Kidney (tissue), 14 donors: ENCODE results near the gene TRIM41. TPM values are rescaled to one million over a fixed set of nuclear protein-coding genes. Genes with fewer than 3 reads are reported as not detected.

Experiments used
- DNase-seq, 5 donors: peaks; one replicate each; pipeline ENCODE4 v3.0.0-alpha.2; 2013 to 2020
- FAIRE-seq: peaks from 2 replicates; lab custom pipeline; 2012; peaks lifted over from hg19 to GRCh38; lab: Jason Lieb, UNC
- H3K27ac ChIP-seq, 2 donors: one replicate each; pipeline ENCODE4 v1.7.0; 2013; ENCODE audit warnings: low read depth in 2 of 2, low read length in 2 of 2, inconsistent platforms in 1 of 2
- H3K27me3 ChIP-seq: one replicate; pipeline ENCODE4 v1.7.1; 2013; ENCODE audit warnings: low read length, inconsistent platforms; ENCODE audit not compliant: control insufficient read depth, insufficient read depth
- H3K36me3 ChIP-seq, 3 donors: one replicate each; pipeline versions ENCODE4 v1.7.0 to v1.7.1; 2013; ENCODE audit warnings: low read length in 3 of 3, control low read depth in 1 of 3, inconsistent platforms in 1 of 3; ENCODE audit not compliant: insufficient read depth in 3 of 3, control insufficient read depth in 2 of 3
- H3K4me1 ChIP-seq, 3 donors: one replicate each; pipeline versions ENCODE4 v1.7.0 to v1.7.1; 2013; ENCODE audit warnings: low read length in 3 of 3, inconsistent platforms in 1 of 3, low read depth in 1 of 3; ENCODE audit not compliant: control insufficient read depth in 2 of 3, insufficient read depth in 2 of 3
- H3K4me3 ChIP-seq, 3 donors: one replicate each; pipeline versions ENCODE4 v1.7.0 to v1.8.1; 2013; ENCODE audit warnings: low read length in 3 of 3, control low read depth in 1 of 3, inconsistent platforms in 1 of 3
- H3K9ac ChIP-seq, 3 donors: one replicate each; pipeline versions ENCODE4 v1.7.0 to v1.7.1; 2013; ENCODE audit warnings: low read length in 3 of 3, control low read depth in 1 of 3, inconsistent platforms in 1 of 3
- H3K9me3 ChIP-seq, 3 donors: one replicate each; pipeline versions ENCODE4 v1.7.0 to v1.7.1; 2013; ENCODE audit warnings: low read length in 3 of 3, control low read depth in 1 of 3, inconsistent platforms in 1 of 3; ENCODE audit not compliant: control insufficient read depth in 2 of 3, insufficient read depth in 1 of 3
- CTCF ChIP-seq: IDR thresholded peaks from 3 replicates; pipeline ENCODE4 v1.5.1; 2012; ENCODE audit warnings: mild to moderate bottlenecking, moderate library complexity, borderline replicate concordance; ENCODE audit not compliant: insufficient read depth; ENCODE audit errors: extremely low read depth
- intact Hi-C: fragments of 100-400 bp; cut with DNase I; formaldehyde crosslinking; loops from one replicate; pipeline ENCODE4 v1.11.1; 2022
- polyA plus RNA-seq: library from polyadenylated mRNA; stranded (reverse); fragments of 350-450 nt; fragmentation: Illumina TruSeq; extraction: RNeasy Lipid Tissue Mini Kit (QIAGEN cat#74804); gene quantifications from one replicate; pipeline ENCODE4 v1.2.3, GENCODE V29; 2014; ENCODE audit warnings: low read depth, low replicate concordance; ENCODE audit not compliant: insufficient read depth
- total RNA-seq: library from RNA; stranded (reverse); fragmentation: NEBNext Ultra II Directional; extraction: Animal tissue kit (Norgen Biotek cat#: 25700); gene quantifications from one replicate; pipeline ENCODE4 v1.2.1, GENCODE V29; 2021
- donor health status: control.
- donor health status: control.
- donor health status: control.
- donor health status: control.
- donor health status: control.
- donor health status: DM: yes; HTN: yes; CAD: no.
- donor health status: Normal renal cell carcinoma (clear cell type).

TRIM41 gene
- total and polyA plus RNA-seq, 2 donors from 2014 or later = 21.8 to 34.9 TPM

GRCh38 chr5:181233088-181233800, 10.2 kb downstream of the TRIM41 start:
- no peaks in the 10 kb centered on the region for H3K9me3 ChIP-seq
- no peak overlapping the region for H3K9ac ChIP-seq
- no peaks in the 10 kb centered on the region for H3K27me3 ChIP-seq
- intact Hi-C loops = no loop called here
- H3K4me1 ChIP-seq = no peaks in the 10 kb centered on the region
- DNase-seq (no peak), FAIRE-seq (no peak)
- H3K27ac ChIP-seq = no peak overlapping the region
- peaks cover 12 to 61% (median 39%) of the 10 kb centered on the region in 3 donors for H3K36me3 ChIP-seq
- no peak overlapping the region for H3K4me3 ChIP-seq
- no peak for TF ChIP-seq CTCF

GRCh38 chr5:181233801-181234454, 10.8 kb downstream of the TRIM41 start:
- Histone ChIP-seq H3K4me3 (no peak overlapping the region), H3K36me3 (peaks cover 15 to 68% (median 45%) of the 10 kb centered on the region in 3 donors)
- FAIRE-seq = no peak

GRCh38 chr5:181234455-181235306, 11.6 kb downstream of the TRIM41 start:
- DNase-seq (no peak), FAIRE-seq (no peak)
- Histone ChIP-seq H3K9me3 (no peaks in the 10 kb centered on the region), H3K27ac (no peak overlapping the region), H3K4me3 (no peak overlapping the region), H3K9ac (no peak overlapping the region), H3K27me3 (no peaks in the 10 kb centered on the region), H3K4me1 (no peaks in the 10 kb centered on the region), H3K36me3 (peaks cover 20 to 74% (median 51%) of the 10 kb centered on the region in 3 donors)
- intact Hi-C loops = no loop called here
- no peak for TF ChIP-seq CTCF

More at GRCh38 chr5:181233801-181234454, 10.8 kb downstream of the TRIM41 start:
- no peak overlapping the region for H3K9ac ChIP-seq
- no peaks in the 10 kb centered on the region for H3K4me1 ChIP-seq
- H3K27me3 ChIP-seq = no peaks in the 10 kb centered on the region
- no peak overlapping the region for H3K27ac ChIP-seq
- no peak for TF ChIP-seq CTCF
- H3K9me3 ChIP-seq = no peaks in the 10 kb centered on the region
- DNase-seq = no peak
- intact Hi-C loops = no loop called here
